ENCODE results near the gene IGSF22.

The IGSF22 gene

DNA sequence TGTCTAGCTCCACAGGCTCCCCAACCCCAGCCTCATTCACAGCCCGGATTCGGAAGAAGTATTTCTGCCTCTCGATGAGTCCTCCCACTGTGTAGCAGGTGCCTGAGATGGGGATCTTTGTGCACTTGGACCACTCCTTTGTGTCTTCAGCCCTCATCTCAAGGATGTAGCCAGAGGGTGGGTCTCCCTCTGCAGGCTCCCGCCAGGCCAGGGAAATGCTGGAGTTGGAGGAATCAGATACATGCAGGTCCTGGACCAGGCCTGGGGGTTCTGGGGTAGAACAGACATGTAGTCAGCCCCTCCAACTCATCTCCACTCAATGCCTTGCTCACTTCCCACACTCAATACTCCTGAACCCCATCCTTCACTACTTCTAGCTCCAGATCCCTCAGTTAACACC is 16.6 kb downstream of the IGSF22 start:
- H3K4me1 Mint-ChIP-seq, result peaks cover 11% of the 10 kb centered on the region
- TF ChIP-seq, protein P1, sequence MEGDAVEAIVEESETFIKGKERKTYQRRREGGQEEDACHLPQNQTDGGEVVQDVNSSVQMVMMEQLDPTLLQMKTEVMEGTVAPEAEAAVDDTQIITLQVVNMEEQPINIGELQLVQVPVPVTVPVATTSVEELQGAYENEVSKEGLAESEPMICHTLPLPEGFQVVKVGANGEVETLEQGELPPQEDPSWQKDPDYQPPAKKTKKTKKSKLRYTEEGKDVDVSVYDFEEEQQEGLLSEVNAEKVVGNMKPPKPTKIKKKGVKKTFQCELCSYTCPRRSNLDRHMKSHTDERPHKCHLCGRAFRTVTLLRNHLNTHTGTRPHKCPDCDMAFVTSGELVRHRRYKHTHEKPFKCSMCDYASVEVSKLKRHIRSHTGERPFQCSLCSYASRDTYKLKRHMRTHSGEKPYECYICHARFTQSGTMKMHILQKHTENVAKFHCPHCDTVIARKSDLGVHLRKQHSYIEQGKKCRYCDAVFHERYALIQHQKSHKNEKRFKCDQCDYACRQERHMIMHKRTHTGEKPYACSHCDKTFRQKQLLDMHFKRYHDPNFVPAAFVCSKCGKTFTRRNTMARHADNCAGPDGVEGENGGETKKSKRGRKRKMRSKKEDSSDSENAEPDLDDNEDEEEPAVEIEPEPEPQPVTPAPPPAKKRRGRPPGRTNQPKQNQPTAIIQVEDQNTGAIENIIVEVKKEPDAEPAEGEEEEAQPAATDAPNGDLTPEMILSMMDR (IDR thresholded peaks at IDR 0.05), result no peak
- H3K36me3 Mint-ChIP-seq (ENCODE audit: low read depth), result no peaks in the 10 kb centered on the region
- peaks cover 74% of the 10 kb centered on the region for H3K27me3 Mint-ChIP-seq (ENCODE audit: low read depth, poor library complexity)
- H3K4me3 Mint-ChIP-seq, result no peak overlapping the region
- H3K27ac Mint-ChIP-seq, result no peak overlapping the region
- DNase-seq, result no peak
- H3K9me3 Mint-ChIP-seq, result no peaks in the 10 kb centered on the region

DNA sequence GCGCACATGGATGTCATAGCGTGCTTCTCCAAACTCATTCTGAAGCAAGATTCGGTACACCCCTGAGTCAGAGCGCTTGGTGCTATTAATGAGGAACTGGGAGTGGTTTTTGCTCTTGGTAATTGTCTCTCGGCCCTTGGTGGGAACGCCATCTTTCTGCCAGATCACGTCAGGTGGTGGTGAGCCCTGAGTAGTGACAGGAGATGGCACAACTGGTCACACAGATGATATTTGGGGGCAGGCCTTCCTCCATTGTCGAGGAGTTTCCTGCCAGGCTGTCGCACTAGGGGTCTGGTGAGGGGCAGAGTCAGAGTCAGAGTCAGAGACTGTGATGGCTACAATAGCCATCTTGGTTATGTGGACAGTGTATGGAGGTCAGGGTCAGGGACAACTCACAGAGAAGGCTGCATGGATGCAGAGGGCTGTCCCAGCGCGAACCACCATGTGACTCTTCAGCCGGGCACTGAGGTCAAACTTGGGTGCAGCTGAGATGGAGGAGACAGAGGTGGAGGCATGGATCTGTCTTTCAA is 18.1 kb downstream of the IGSF22 start:
- no peak for DNase-seq
- Mint-ChIP-seq H3K27me3 (ENCODE audit: low read depth, poor library complexity) (peaks cover 62% of the 10 kb centered on the region), H3K36me3 (ENCODE audit: low read depth) (no peaks in the 10 kb centered on the region), H3K9me3 (no peaks in the 10 kb centered on the region), H3K27ac (no peak overlapping the region), H3K4me3 (no peak overlapping the region), H3K4me1 (peaks cover 23% of the 10 kb centered on the region)
- TF ChIP-seq, protein P1 (IDR thresholded peaks at IDR 0.05), result no peak

DNA sequence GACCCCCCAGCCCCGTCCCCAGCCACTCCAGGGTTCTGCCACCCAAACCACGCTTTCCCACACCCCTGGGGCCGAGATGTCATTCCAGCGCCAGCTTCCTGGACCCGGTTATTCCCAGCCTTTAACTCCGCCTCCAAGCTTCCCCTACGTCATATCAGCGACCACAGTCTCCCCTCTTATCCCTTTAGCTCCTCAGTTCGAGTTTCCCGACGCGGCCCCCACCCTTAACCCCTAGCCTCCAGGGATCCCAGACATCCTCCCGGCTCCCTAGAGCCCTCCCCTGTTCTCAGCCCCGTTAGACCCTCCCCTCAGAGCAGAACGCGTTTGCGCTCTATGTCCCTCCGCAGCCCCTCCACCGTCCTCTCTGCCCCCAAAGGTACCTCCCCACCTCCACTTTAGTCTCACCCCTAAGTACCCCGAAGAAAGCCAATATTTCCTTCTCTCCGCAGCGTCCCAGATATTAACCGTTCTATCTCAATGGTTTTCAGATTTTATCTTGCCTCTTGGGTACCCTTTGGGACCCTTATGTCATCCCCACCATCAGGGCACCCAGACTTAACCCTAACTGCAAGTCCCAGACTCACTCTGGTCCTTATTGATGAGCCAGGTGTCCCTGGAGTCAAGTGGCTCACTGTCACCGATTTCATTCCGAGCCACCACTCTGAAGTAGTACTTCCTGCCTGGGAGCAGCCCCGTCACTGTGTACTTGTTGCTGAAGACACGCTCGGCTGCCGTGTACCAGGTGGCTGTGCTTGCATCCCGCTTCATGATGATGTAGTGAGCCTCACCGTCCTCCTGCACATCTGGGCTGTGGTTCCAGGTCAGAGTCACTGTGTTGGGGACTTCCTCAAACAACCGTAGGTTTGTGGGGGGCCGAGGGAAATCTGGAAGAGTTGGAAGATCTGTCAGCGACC is 19.4 kb downstream of the IGSF22 start:
- H3K4me3 Mint-ChIP-seq, result peak overlapping the region; percentile 71
- H3K27ac Mint-ChIP-seq, result no peak overlapping the region
- H3K9me3 Mint-ChIP-seq, result no peaks in the 10 kb centered on the region
- peaks cover 59% of the 10 kb centered on the region for H3K27me3 Mint-ChIP-seq (ENCODE audit: low read depth, poor library complexity)
- no peaks in the 10 kb centered on the region for H3K36me3 Mint-ChIP-seq (ENCODE audit: low read depth)
- TF ChIP-seq, protein P1 (IDR thresholded peaks at IDR 0.05), result no peak
- DNase-seq, result no peak
- peaks cover 23% of the 10 kb centered on the region for H3K4me1 Mint-ChIP-seq

DNA sequence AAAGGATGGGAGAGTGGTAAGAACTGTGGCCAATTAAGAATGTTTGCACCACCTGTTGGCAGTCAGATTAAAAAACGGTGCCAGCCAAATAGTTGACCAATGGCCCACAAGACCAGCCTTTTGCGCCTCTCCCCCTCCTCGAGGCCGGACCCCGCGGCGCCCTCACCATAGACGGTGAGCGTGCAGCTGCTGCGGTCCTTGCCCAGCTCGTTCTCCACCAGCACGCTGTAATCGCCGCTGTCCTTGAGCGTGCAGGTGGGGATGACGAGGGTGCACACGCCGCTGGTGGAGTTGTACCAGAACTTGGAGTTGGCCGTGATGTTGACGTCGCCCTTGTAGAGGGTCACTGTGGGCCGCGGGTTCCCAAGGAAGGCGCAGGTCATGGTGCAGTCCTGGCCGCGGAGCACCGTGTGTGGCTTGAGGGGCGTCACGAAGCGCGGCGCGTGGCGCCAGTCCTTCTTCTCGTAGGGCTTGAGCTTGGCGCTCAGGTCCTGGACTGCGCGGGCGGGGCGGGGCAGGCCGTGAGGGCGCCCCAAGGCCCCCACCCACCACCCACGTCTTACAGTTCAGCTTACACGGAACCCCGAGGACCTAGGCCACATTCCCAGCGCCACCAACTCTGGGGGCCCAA is 20.2 kb downstream of the IGSF22 start:
- DNase-seq, result no peak
- Mint-ChIP-seq H3K36me3 (ENCODE audit: low read depth) (no peaks in the 10 kb centered on the region), H3K4me3 (no peak overlapping the region), H3K27ac (no peak overlapping the region), H3K27me3 (ENCODE audit: low read depth, poor library complexity) (peaks cover 61% of the 10 kb centered on the region), H3K4me1 (peaks cover 27% of the 10 kb centered on the region), H3K9me3 (no peaks in the 10 kb centered on the region)
- TF ChIP-seq, protein P1 (IDR thresholded peaks at IDR 0.05), result no peak

DNA sequence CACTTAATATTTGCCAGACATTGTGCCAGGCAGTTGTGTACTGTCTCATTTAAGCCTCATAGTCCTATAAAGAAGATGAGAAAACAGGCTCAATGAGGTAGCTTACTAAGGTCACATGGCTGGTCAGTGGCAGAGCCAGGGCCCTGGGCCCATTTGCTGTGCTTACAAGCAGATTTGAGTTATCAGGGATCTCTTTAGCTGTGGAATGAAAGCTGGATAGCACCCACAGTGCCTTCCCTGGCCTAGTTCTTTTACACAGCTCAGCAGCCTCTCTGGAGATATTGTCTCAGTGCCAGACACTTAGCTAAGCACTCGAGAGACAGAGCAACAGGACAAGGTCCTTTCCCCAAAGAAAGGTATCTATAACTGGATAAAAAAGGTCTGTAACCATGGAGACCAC is 21.3 kb downstream of the IGSF22 start:
- H3K4me1 Mint-ChIP-seq, result peaks cover 35% of the 10 kb centered on the region
- TF ChIP-seq, protein P1 (IDR thresholded peaks at IDR 0.05), result no peak
- peaks cover 61% of the 10 kb centered on the region for H3K27me3 Mint-ChIP-seq (ENCODE audit: low read depth, poor library complexity)
- H3K9me3 Mint-ChIP-seq, result no peaks in the 10 kb centered on the region
- no peak for DNase-seq
- H3K36me3 Mint-ChIP-seq (ENCODE audit: low read depth), result no peaks in the 10 kb centered on the region
- no peak overlapping the region for H3K27ac Mint-ChIP-seq
- H3K4me3 Mint-ChIP-seq, result no peak overlapping the region
